ENCODE measurements around the gene NPC1L1. TPM values are rescaled to one million over a fixed set of nuclear protein-coding genes. Genes with fewer than 3 reads are reported as not detected.

NPC1L1 gene
- polyA plus RNA-seq, 3 donors, result 0.04 TPM; not detected in 2

DNA sequence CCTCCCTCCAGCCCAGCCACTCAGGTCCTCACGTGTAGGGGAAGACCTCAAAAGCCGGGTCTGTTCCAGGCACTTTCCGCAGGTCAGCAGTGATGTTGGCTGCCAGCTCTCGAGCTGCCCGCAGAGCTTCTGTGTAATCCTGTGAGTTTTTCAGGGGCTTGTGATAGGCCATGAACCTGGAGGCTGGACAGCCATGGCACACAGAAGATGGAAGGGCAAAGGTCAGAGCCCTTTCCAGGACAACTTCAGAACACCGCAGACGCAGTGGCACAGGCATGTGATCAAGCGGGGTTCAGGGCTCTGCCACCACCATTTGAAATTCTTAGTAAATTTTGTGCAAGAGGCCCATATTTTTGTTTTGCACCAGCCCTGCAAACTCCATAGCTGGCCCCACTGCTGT lies 24.0 kb downstream of the NPC1L1 start:
- peaks cover 0 to 2% (median 0%) of the 10 kb centered on the region in 7 donors for H3K9me3 Mint-ChIP-seq
- no peaks in the 10 kb centered on the region for H3K36me3 ChIP-seq (replicated peaks in 1 of 2; ENCODE audit: control insufficient read depth in 1 of 2, insufficient read depth in 2 of 2, low read length in 2 of 2)
- no peaks in the 10 kb centered on the region for H3K79me2 ChIP-seq (ENCODE audit: insufficient read depth, low read length)
- H3K4me1 ChIP-seq (ENCODE audit: control insufficient read depth in 1 of 2, insufficient read depth in 2 of 2, low read length in 2 of 2), result no peaks in the 10 kb centered on the region
- no peak overlapping the region for H3K4me3 Mint-ChIP-seq
- H3K9ac ChIP-seq (ENCODE audit: insufficient read depth, low read length, poor library complexity, severe bottlenecking), result no peak overlapping the region
- no peaks in the 10 kb centered on the region for H3K9me3 ChIP-seq (replicated peaks in 1 of 2; ENCODE audit: control insufficient read depth in 1 of 2, insufficient read depth in 1 of 2, low read length in 2 of 2)
- no peaks in the 10 kb centered on the region for H3K27me3 ChIP-seq (ENCODE audit: control insufficient read depth in 2 of 2, insufficient read depth in 2 of 2, low read length in 2 of 2)
- no peaks in the 10 kb centered on the region for H3K4me1 Mint-ChIP-seq
- no peak overlapping the region for H2AFZ ChIP-seq (ENCODE audit: insufficient read depth, low read depth, low read length, poor library complexity, severe bottlenecking)
- TF ChIP-seq CTCF (IDR thresholded peaks at IDR 0.05), result no peak
- H3K27ac ChIP-seq (ENCODE audit: low read depth in 1 of 2, low read length in 2 of 2), result no peak overlapping the region
- H3K4me3 ChIP-seq (replicated peaks in 1 of 3; ENCODE audit: low read depth in 2 of 3, low read length in 3 of 3), result no peak overlapping the region
- H4K20me1 ChIP-seq (ENCODE audit: insufficient read depth, low read length), result no peaks in the 10 kb centered on the region
- H3K27ac Mint-ChIP-seq, result no peak overlapping the region
- no peaks in the 10 kb centered on the region for H3K36me3 Mint-ChIP-seq
- 98% methylated on average over 8 of the region's 8 CpGs for WGBS (ENCODE audit: insufficient coverage)
- peaks cover 0 to 3% (median 1%) of the 10 kb centered on the region in 3 donors for H3K27me3 Mint-ChIP-seq (ENCODE audit: low read depth in 3 of 3)
- no peak for DNase-seq
- intact Hi-C loops (cut with micrococcal nuclease), result no loop called here
- H3K4me2 ChIP-seq (replicated peaks; ENCODE audit: extremely low read depth, low read length, poor library complexity, severe bottlenecking), result no peak overlapping the region

DNA sequence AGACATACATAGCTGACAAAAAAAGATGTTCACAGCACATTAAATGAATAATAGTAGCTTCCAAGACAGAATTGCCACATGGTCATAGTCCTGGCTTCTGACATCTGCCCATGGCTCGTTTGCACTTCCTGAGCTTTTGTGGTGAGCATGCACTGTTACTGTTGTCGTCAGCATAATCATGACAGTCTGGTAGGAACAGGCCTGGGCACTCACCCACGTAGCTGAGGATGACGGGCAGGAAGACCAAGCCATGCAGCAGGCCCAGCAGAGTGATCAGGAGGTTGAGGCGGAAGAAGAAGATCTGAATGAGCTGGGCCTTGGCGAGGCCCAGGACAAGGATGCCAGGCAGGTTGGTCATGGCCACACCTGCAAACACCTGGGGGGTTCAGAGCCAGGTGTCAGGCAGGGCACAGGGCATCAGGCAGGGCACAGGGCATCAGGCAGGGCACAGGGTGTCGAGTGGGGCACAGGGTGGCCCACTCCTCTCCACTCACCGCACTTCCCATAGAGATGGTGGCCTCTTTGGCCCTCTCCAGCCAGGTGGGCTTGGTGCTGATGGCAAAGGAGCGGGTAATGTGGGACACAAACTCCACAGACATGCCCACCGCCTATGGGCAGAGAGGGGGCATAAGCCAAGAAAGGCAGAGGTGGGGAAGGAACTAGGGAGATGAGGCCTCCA lies 25.4 kb downstream of the NPC1L1 start:
- intact Hi-C loops (cut with micrococcal nuclease), result no loop called here

More for the DNA sequence above, 25.4 kb downstream of the NPC1L1 start:
- TF ChIP-seq CTCF (IDR thresholded peaks at IDR 0.05), result no peak
- Histone ChIP-seq H3K4me3 (replicated peaks in 1 of 3; ENCODE audit: low read depth in 2 of 3, low read length in 3 of 3) (no peak overlapping the region), H4K20me1 (ENCODE audit: insufficient read depth, low read length) (no peaks in the 10 kb centered on the region), H2AFZ (ENCODE audit: insufficient read depth, low read depth, low read length, poor library complexity, severe bottlenecking) (no peak overlapping the region), H3K4me1 (ENCODE audit: control insufficient read depth in 1 of 2, insufficient read depth in 2 of 2, low read length in 2 of 2) (no peaks in the 10 kb centered on the region), H3K9me3 (replicated peaks in 1 of 2; ENCODE audit: control insufficient read depth in 1 of 2, insufficient read depth in 1 of 2, low read length in 2 of 2) (no peaks in the 10 kb centered on the region), H3K4me2 (replicated peaks; ENCODE audit: extremely low read depth, low read length, poor library complexity, severe bottlenecking) (no peak overlapping the region), H3K27ac (ENCODE audit: low read depth in 1 of 2, low read length in 2 of 2) (no peak overlapping the region), H3K27me3 (ENCODE audit: control insufficient read depth in 2 of 2, insufficient read depth in 2 of 2, low read length in 2 of 2) (no peaks in the 10 kb centered on the region), H3K36me3 (replicated peaks in 1 of 2; ENCODE audit: control insufficient read depth in 1 of 2, insufficient read depth in 2 of 2, low read length in 2 of 2) (no peaks in the 10 kb centered on the region), H3K9ac (ENCODE audit: insufficient read depth, low read length, poor library complexity, severe bottlenecking) (no peak overlapping the region), H3K79me2 (ENCODE audit: insufficient read depth, low read length) (no peaks in the 10 kb centered on the region)
- Mint-ChIP-seq H3K4me1 (no peaks in the 10 kb centered on the region), H3K9me3 (peaks cover 0 to 2% (median 0%) of the 10 kb centered on the region in 7 donors), H3K4me3 (no peak overlapping the region), H3K27ac (no peak overlapping the region), H3K36me3 (no peaks in the 10 kb centered on the region), H3K27me3 (ENCODE audit: low read depth in 3 of 3) (peaks cover 0 to 3% (median 0%) of the 10 kb centered on the region in 3 donors)
- WGBS (ENCODE audit: insufficient coverage), result 76% methylated on average over 7 of the region's 10 CpGs
- no peak for DNase-seq

Measured in CD14-positive monocyte (primary cell).